ENCODE results near the gene KSR1. TPM values are rescaled to one million over a fixed set of nuclear protein-coding genes. Genes with fewer than 3 reads are reported as not detected.

The KSR1 gene
- polyA plus RNA-seq, 1 donor from 2014 or later, result 9.2 TPM

- Histone ChIP-seq H3K36me3 (ENCODE audit: insufficient read depth, low read length) (no peaks in the 10 kb centered on the region), H3K9me2 (ENCODE audit: insufficient read depth, low read length) (no peaks in the 10 kb centered on the region), H3K9me3 (ENCODE audit: low read length) (no peaks in the 10 kb centered on the region), H3K79me2 (replicated peaks; ENCODE audit: insufficient read depth, low read length) (no peaks in the 10 kb centered on the region), H3F3A (ENCODE audit: insufficient read depth, low read length, poor library complexity, severe bottlenecking) (no peaks in the 10 kb centered on the region), H2AFZ (ENCODE audit: low read depth, low read length) (no peak overlapping the region), H3K4me2 (ENCODE audit: low read length) (no peak overlapping the region), H4K20me1 (ENCODE audit: insufficient read depth) (no peaks in the 10 kb centered on the region), H3K27me3 (ENCODE audit: insufficient read depth, low read depth, low read length) (no peaks in the 10 kb centered on the region), H3K4me3 (ENCODE audit: low read length) (no peak overlapping the region), H3K9ac (ENCODE audit: low read length) (no peak overlapping the region), H3K27ac (ENCODE audit: low read length) (no peak overlapping the region)
- TF ChIP-seq RAD21 (conservative IDR thresholded peaks at IDR 0.05) (no peak), TAF1 (IDR thresholded peaks at IDR 0.05; ENCODE audit: low read depth) (no peak), POLR2AphosphoS5 (IDR thresholded peaks at IDR 0.05) (no peak), MXI1 (conservative IDR thresholded peaks at IDR 0.05; ENCODE audit: poor library complexity, severe bottlenecking) (no peak), EZH2 (IDR thresholded peaks at IDR 0.05; ENCODE audit: borderline replicate concordance, insufficient read depth, low read length, poor library complexity, severe bottlenecking) (no peak), EP300 (conservative IDR thresholded peaks at IDR 0.05; ENCODE audit: poor library complexity, severe bottlenecking) (no peak), SMC3 (conservative IDR thresholded peaks at IDR 0.05; ENCODE audit: poor library complexity) (no peak)
- TF ChIP-seq, protein P1, sequence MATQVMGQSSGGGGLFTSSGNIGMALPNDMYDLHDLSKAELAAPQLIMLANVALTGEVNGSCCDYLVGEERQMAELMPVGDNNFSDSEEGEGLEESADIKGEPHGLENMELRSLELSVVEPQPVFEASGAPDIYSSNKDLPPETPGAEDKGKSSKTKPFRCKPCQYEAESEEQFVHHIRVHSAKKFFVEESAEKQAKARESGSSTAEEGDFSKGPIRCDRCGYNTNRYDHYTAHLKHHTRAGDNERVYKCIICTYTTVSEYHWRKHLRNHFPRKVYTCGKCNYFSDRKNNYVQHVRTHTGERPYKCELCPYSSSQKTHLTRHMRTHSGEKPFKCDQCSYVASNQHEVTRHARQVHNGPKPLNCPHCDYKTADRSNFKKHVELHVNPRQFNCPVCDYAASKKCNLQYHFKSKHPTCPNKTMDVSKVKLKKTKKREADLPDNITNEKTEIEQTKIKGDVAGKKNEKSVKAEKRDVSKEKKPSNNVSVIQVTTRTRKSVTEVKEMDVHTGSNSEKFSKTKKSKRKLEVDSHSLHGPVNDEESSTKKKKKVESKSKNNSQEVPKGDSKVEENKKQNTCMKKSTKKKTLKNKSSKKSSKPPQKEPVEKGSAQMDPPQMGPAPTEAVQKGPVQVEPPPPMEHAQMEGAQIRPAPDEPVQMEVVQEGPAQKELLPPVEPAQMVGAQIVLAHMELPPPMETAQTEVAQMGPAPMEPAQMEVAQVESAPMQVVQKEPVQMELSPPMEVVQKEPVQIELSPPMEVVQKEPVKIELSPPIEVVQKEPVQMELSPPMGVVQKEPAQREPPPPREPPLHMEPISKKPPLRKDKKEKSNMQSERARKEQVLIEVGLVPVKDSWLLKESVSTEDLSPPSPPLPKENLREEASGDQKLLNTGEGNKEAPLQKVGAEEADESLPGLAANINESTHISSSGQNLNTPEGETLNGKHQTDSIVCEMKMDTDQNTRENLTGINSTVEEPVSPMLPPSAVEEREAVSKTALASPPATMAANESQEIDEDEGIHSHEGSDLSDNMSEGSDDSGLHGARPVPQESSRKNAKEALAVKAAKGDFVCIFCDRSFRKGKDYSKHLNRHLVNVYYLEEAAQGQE (IDR thresholded peaks at IDR 0.05; ENCODE audit: borderline replicate concordance), result no peak
- TF ChIP-seq, protein P2, sequence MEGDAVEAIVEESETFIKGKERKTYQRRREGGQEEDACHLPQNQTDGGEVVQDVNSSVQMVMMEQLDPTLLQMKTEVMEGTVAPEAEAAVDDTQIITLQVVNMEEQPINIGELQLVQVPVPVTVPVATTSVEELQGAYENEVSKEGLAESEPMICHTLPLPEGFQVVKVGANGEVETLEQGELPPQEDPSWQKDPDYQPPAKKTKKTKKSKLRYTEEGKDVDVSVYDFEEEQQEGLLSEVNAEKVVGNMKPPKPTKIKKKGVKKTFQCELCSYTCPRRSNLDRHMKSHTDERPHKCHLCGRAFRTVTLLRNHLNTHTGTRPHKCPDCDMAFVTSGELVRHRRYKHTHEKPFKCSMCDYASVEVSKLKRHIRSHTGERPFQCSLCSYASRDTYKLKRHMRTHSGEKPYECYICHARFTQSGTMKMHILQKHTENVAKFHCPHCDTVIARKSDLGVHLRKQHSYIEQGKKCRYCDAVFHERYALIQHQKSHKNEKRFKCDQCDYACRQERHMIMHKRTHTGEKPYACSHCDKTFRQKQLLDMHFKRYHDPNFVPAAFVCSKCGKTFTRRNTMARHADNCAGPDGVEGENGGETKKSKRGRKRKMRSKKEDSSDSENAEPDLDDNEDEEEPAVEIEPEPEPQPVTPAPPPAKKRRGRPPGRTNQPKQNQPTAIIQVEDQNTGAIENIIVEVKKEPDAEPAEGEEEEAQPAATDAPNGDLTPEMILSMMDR (IDR thresholded peaks at IDR 0.05; ENCODE audit: poor library complexity, severe bottlenecking), result no peak
Measured at GRCh38 chr17:27566671-27567562, 110.7 kb downstream of the KSR1 start.

DNA sequence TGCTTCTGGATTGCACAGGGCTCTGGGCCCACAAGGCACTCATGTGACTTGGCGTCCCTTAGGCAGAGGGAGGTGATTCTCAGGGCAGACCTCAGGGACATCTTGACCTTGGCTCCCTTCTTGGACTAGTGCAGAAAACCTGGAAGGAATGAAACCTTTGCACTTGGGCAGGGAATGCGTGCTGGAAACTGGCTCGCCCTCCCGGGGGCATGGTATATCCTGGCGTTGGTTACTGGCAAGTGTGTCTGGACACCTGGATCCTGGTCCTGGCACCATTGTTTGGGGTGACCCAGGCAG lies 111.3 kb downstream of the KSR1 start:
- H3K79me2 ChIP-seq (replicated peaks; ENCODE audit: insufficient read depth, low read length), result no peaks in the 10 kb centered on the region

More for the DNA sequence above, 111.3 kb downstream of the KSR1 start:
- Histone ChIP-seq H3K4me2 (ENCODE audit: low read length) (no peak overlapping the region), H3K4me3 (ENCODE audit: low read length) (no peak overlapping the region), H3K9ac (ENCODE audit: low read length) (no peak overlapping the region), H3K27ac (ENCODE audit: low read length) (no peak overlapping the region), H3K27me3 (ENCODE audit: insufficient read depth, low read depth, low read length) (no peaks in the 10 kb centered on the region), H2AFZ (ENCODE audit: low read depth, low read length) (no peak overlapping the region), H3K9me3 (ENCODE audit: low read length) (no peaks in the 10 kb centered on the region), H3F3A (ENCODE audit: insufficient read depth, low read length, poor library complexity, severe bottlenecking) (no peaks in the 10 kb centered on the region), H4K20me1 (ENCODE audit: insufficient read depth) (no peaks in the 10 kb centered on the region), H3K36me3 (ENCODE audit: insufficient read depth, low read length) (no peaks in the 10 kb centered on the region), H3K9me2 (ENCODE audit: insufficient read depth, low read length) (no peaks in the 10 kb centered on the region)
- TF ChIP-seq TAF1 (IDR thresholded peaks at IDR 0.05; ENCODE audit: low read depth), result no peak
- no peak for TF ChIP-seq RAD21 (conservative IDR thresholded peaks at IDR 0.05)
- TF ChIP-seq EZH2 (IDR thresholded peaks at IDR 0.05; ENCODE audit: borderline replicate concordance, insufficient read depth, low read length, poor library complexity, severe bottlenecking), result no peak
- no peak for TF ChIP-seq MXI1 (conservative IDR thresholded peaks at IDR 0.05; ENCODE audit: poor library complexity, severe bottlenecking)
- no peak for TF ChIP-seq SMC3 (conservative IDR thresholded peaks at IDR 0.05; ENCODE audit: poor library complexity)
